B cell (primary cell): Measurements from ENCODE around the gene RING1. TPM values are rescaled to one million over a fixed set of nuclear protein-coding genes. Genes with fewer than 3 reads are reported as not detected.
A peak's percentile ranks its signal among the peaks of the same experiment; 100 is the strongest.

Experiments used
- ATAC-seq: fragments of 200-7000 bp; cut with Tn5 transposase; one replicate; pipeline ENCODE4 v1.10.0; 2021; ENCODE audit warnings: low read depth, mild to moderate bottlenecking, moderate number of reproducible peaks, moderate library complexity
- CTCF ChIA-PET: fragments of 350-600 bp; sonication (Branson Sonifier 250); formaldehyde crosslinking; loops from one replicate; lab custom pipeline; 2021; ENCODE audit warnings: antibody characterized with exemption, inconsistent platforms; lab: Charles Lee
- POLR2A ChIA-PET: fragments of 350-600 bp; sonication (Branson Sonifier 250); formaldehyde crosslinking; loops from one replicate; lab custom pipeline; 2021; ENCODE audit warnings: antibody characterized with exemption; lab: Charles Lee
- DNase-seq: peaks from one replicate; pipeline ENCODE4 v3.0.0; 2013
- H2AFZ ChIP-seq: 2 replicates; pipeline ENCODE4 v1.6.1; 2012; ENCODE audit warnings: mild to moderate bottlenecking, low read depth, low read length; ENCODE audit not compliant: insufficient read depth, poor library complexity, severe bottlenecking
- H3K27ac ChIP-seq, 2 donors: 1 replicate in 1 of 2; 2 replicates in 1 of 2; pipeline ENCODE4 v1.5.1; 2012 to 2013; ENCODE audit warnings: low read length in 2 of 2, mild to moderate bottlenecking in 2 of 2, moderate library complexity in 1 of 2
- H3K27me3 ChIP-seq, 4 experiments: fragments of 200-600 bp in 1 of 4; sonication (generic) in 1 of 4; replicated peaks in 1 of 4; 1 replicate in 2 of 4; 2 replicates in 2 of 4; pipeline versions ENCODE4 v1.6.1 to v1.7.0; 2013 to 2016; ENCODE audit warnings: low read length in 3 of 4, mild to moderate bottlenecking in 2 of 4, mixed read lengths in 1 of 4, moderate library complexity in 1 of 4; ENCODE audit not compliant: insufficient read depth in 4 of 4, control insufficient read depth in 3 of 4; ENCODE audit errors: control extremely low read depth in 1 of 4
- H3K36me3 ChIP-seq, 2 experiments: replicated peaks in 1 of 2; 1 replicate in 1 of 2; 2 replicates in 1 of 2; pipeline versions ENCODE4 v1.6.1 to v1.7.1; 2013; ENCODE audit warnings: low read length in 1 of 2; ENCODE audit not compliant: insufficient read depth in 2 of 2, control insufficient read depth in 1 of 2; ENCODE audit errors: control extremely low read depth in 1 of 2, extremely low read depth in 1 of 2
- H3K4me1 ChIP-seq, 2 donors: fragments of 200-600 bp in 1 of 2; sonication (generic) in 1 of 2; 1 replicate in 1 of 2; 2 replicates in 1 of 2; pipeline versions ENCODE4 v1.5.1 to v1.6.1; 2013 to 2017; ENCODE audit warnings: low read length in 2 of 2; ENCODE audit not compliant: control insufficient read depth in 2 of 2, insufficient read depth in 2 of 2
- H3K4me2 ChIP-seq: replicated peaks from 2 replicates; pipeline ENCODE3; 2012; ENCODE audit warnings: mild to moderate bottlenecking, low read depth, low read length; ENCODE audit not compliant: poor library complexity, severe bottlenecking
- H3K4me3 ChIP-seq, 5 experiments: fragments of 200-600 bp in 1 of 5; sonication (generic) in 1 of 5; 1 replicate in 3 of 5; 2 replicates in 2 of 5; pipeline versions ENCODE4 v1.5.1 to v1.7.0; 2011 to 2016; ENCODE audit warnings: low read length in 4 of 5, mild to moderate bottlenecking in 4 of 5, low read depth in 2 of 5, control low read depth in 1 of 5, moderate library complexity in 1 of 5; ENCODE audit not compliant: insufficient read depth in 1 of 5; ENCODE audit errors: control extremely low read depth in 1 of 5, extremely low read depth in 1 of 5
- H3K79me2 ChIP-seq: fragments of 200-600 bp; sonication (generic); one replicate; pipeline ENCODE4 v1.6.0; 2016; ENCODE audit warnings: low read length; ENCODE audit not compliant: control insufficient read depth, insufficient read depth
- H3K9ac ChIP-seq: fragments of 200-600 bp; sonication (generic); 2 replicates; pipeline ENCODE4 v1.6.1; 2017; ENCODE audit warnings: mild to moderate bottlenecking, low read length, moderate library complexity
- H3K9me3 ChIP-seq, 3 donors: one replicate each; pipeline versions ENCODE4 v1.6.1 to v1.7.1; 2013; ENCODE audit warnings: low read length in 2 of 3; ENCODE audit not compliant: control insufficient read depth in 2 of 3, insufficient read depth in 1 of 3; ENCODE audit errors: control extremely low read depth in 1 of 3
- H4K20me1 ChIP-seq: 2 replicates; pipeline ENCODE4 v1.6.0; 2012; ENCODE audit warnings: mild to moderate bottlenecking, low read length; ENCODE audit not compliant: insufficient read depth, control insufficient read depth, poor library complexity, severe bottlenecking
- H3K27ac Mint-ChIP-seq: one replicate; pipeline ENCODE4 v1.8.0; 2021; ENCODE audit warnings: mixed read lengths
- H3K27me3 Mint-ChIP-seq: one replicate; pipeline ENCODE4 v1.8.0; 2021; ENCODE audit warnings: mixed read lengths
- H3K4me1 Mint-ChIP-seq: one replicate; pipeline ENCODE4 v1.8.0; 2021; ENCODE audit warnings: mixed read lengths
- H3K4me3 Mint-ChIP-seq: one replicate; pipeline ENCODE4 v1.8.0; 2021; ENCODE audit warnings: mixed read lengths
- H3K9me3 Mint-ChIP-seq: one replicate; pipeline ENCODE4 v1.8.0; 2022; ENCODE audit warnings: mixed read lengths; ENCODE audit not compliant: insufficient read depth
- EZH2 ChIP-seq: IDR thresholded peaks from 2 replicates; pipeline ENCODE4 v1.6.1; 2012; ENCODE audit warnings: borderline replicate concordance, low read depth, mild to moderate bottlenecking, moderate library complexity, low read length; ENCODE audit not compliant: insufficient read depth, poor library complexity, severe bottlenecking
- WGBS: methylation state at CpG from one replicate; pipeline ENCODE4 v1.1.5; 2013; ENCODE audit warnings: missing lambda C conversion rate; ENCODE audit not compliant: insufficient coverage; 5-methylcytosine and 5-hydroxymethylcytosine counted together
- intact Hi-C: fragments of 100-400 bp; cut with micrococcal nuclease; formaldehyde crosslinking; loops from one replicate; pipeline ENCODE4 v1.10.0; 2022
- polyA plus RNA-seq: library from polyadenylated mRNA; depleted of rRNA; stranded (reverse); fragments of >200 nt; gene quantifications from 2 replicates; pipeline ENCODE4 v1.2.3, GENCODE V29; 2012
- total RNA-seq, 2 donors: library from RNA; stranded (reverse); fragments of 120-200 nt in 1 of 2; gene quantifications; 1 replicate in 1 of 2; 2 replicates in 1 of 2; pipeline versions ENCODE4 v1.2.3 to v1.2.4, GENCODE V29; 2013 to 2022
- TF ChIP-seq, protein P1 (sequence below): fragments of 200-600 bp; IDR thresholded peaks from one replicate; pipeline ENCODE4 v1.8.0; 2022; ENCODE audit warnings: antibody characterized with exemption, mild to moderate bottlenecking

RING1 gene
- total and polyA plus RNA-seq, 2 donors (not counting 1 experiment from before 2014, with no cell fraction given): 37.1 to 44.2 TPM

- Histone ChIP-seq H3K27ac (no peak overlapping the region), H3K9me3 (no peaks in the 10 kb centered on the region), H3K79me2 (no peaks in the 10 kb centered on the region), H3K27me3 (peaks cover 0 to 14% (median 6%) of the 10 kb centered on the region in 4 experiments), H3K36me3 (no peaks in the 10 kb centered on the region), H2AFZ (no peak overlapping the region), H4K20me1 (no peaks in the 10 kb centered on the region), H3K4me1 (peaks cover 0 to 10% of the 10 kb centered on the region in 2 donors), H3K4me3 (no peak overlapping the region), H3K4me2 (no peak overlapping the region), H3K9ac (no peak overlapping the region)
- Mint-ChIP-seq H3K4me1 (peaks cover 9% of the 10 kb centered on the region), H3K4me3 (no peak overlapping the region), H3K27me3 (peaks cover 23% of the 10 kb centered on the region), H3K9me3 (no peaks in the 10 kb centered on the region), H3K27ac (no peak overlapping the region)
- DNase-seq: peak; percentile 58
- intact Hi-C loops: loop anchor here (1.0 kb wide), 1 partner anchor 173 kb away; no protein-coding TSS in a partner anchor
- CTCF ChIA-PET: interaction anchor here (0.6 to 2.4 kb wide), 14 partner anchors 11 to 1165 kb away, joined by 3 to 15 read pairs (median 3); no protein-coding TSS in a partner anchor
- no peak for ATAC-seq
- TF ChIP-seq EZH2: no peak
- TF ChIP-seq, protein P1, sequence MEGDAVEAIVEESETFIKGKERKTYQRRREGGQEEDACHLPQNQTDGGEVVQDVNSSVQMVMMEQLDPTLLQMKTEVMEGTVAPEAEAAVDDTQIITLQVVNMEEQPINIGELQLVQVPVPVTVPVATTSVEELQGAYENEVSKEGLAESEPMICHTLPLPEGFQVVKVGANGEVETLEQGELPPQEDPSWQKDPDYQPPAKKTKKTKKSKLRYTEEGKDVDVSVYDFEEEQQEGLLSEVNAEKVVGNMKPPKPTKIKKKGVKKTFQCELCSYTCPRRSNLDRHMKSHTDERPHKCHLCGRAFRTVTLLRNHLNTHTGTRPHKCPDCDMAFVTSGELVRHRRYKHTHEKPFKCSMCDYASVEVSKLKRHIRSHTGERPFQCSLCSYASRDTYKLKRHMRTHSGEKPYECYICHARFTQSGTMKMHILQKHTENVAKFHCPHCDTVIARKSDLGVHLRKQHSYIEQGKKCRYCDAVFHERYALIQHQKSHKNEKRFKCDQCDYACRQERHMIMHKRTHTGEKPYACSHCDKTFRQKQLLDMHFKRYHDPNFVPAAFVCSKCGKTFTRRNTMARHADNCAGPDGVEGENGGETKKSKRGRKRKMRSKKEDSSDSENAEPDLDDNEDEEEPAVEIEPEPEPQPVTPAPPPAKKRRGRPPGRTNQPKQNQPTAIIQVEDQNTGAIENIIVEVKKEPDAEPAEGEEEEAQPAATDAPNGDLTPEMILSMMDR: peak; percentile 48
- POLR2A ChIA-PET: interaction anchor here (0.9 to 1.0 kb wide), 2 partner anchors 36 to 99 kb away, joined by 3 read pairs; partner anchors contain the start of genes RING1, RPS18 and VPS52
- WGBS: 50% methylated on average over 12 of the region's 16 CpGs
These were observed 35.4 kb upstream of the RING1 start for GRCh38 chr6:33172688-33173534.
